A549 (cell line): ENCODE results near the gene TMC4. TPM values are rescaled to one million over a fixed set of nuclear protein-coding genes. Genes with fewer than 3 reads are reported as not detected.
"Not testable (repeated sequence)": the region's sequence is repeated elsewhere in the genome, so short reads cannot be mapped to it uniquely, and the experiment has no call there.

Experiments
- ATAC-seq, 2 experiments: fragments of 200-7000 bp in 1 of 2; fragments of >200 bp in 1 of 2; cut with Nextera tagmentation in 1 of 2; cut with Tn5 transposase in 1 of 2; 3 replicates each; pipeline versions ENCODE4 v1.8.0 to v1.9.1; 2018 to 2020; ENCODE audit warnings: mild to moderate bottlenecking in 1 of 2, moderate library complexity in 1 of 2
- CTCF ChIA-PET: fragments of 300-600 bp; sonication (Branson Sonifier 250); formaldehyde crosslinking; extraction: SDS; loops from one replicate; lab custom pipeline; 2021; ENCODE audit warnings: antibody characterized with exemption, inconsistent platforms; lab: Yijun Ruan, JAX
- POLR2A ChIA-PET: fragments of 350-600 bp; formaldehyde crosslinking; extraction: SDS; loops from one replicate; lab custom pipeline; 2021; ENCODE audit warnings: antibody characterized with exemption, inconsistent platforms; lab: Yijun Ruan, JAX
- DNase-seq, 2 experiments: peaks; one replicate each; pipeline versions ENCODE4 v3.0.0 to v3.0.0-alpha.2; 2011 to 2016; ENCODE audit warnings: low read depth in 1 of 2, low spot score in 1 of 2
- FAIRE-seq: peaks from 2 replicates; lab custom pipeline; 2011; peaks lifted over from hg19 to GRCh38; lab: Jason Lieb, UNC
- H3K27ac ChIP-seq, 2 experiments: fragments of >200 bp; sonication (Bioruptor Twin); formaldehyde crosslinking; 3 replicates each; pipeline ENCODE4 v1.5.1; 2016 to 2017
- H3K4me1 ChIP-seq: fragments of >200 bp; sonication (Bioruptor Twin); formaldehyde crosslinking; 3 replicates; pipeline ENCODE4 v1.6.1; 2016
- H3K4me2 ChIP-seq: fragments of >200 bp; sonication (Bioruptor Twin); formaldehyde crosslinking; 3 replicates; pipeline ENCODE4 v1.6.1; 2016
- H3K4me3 ChIP-seq: fragments of >200 bp; sonication (Bioruptor Twin); formaldehyde crosslinking; 3 replicates; pipeline ENCODE4 v1.5.1; 2016
- H3K9me3 ChIP-seq: fragments of >200 bp; sonication (Bioruptor Twin); formaldehyde crosslinking; 3 replicates; pipeline ENCODE4 v1.6.1; 2016
- CBX2 ChIP-seq: fragments of 200-600 bp; sonication (generic); IDR thresholded peaks from 2 replicates; pipeline ENCODE4 v1.6.1; 2016; ENCODE audit warnings: low read depth, mild to moderate bottlenecking, borderline replicate concordance
- CHD2 ChIP-seq: fragments of 150-350 bp; IDR thresholded peaks from 2 replicates; pipeline ENCODE4 v1.6.1; 2014; ENCODE audit warnings: low read length; ENCODE audit not compliant: partially characterized antibody
- CHD4 ChIP-seq: fragments of 200-600 bp; sonication (generic); IDR thresholded peaks from 2 replicates; pipeline ENCODE4 v1.6.1; 2016; ENCODE audit warnings: antibody characterized with exemption, mild to moderate bottlenecking, borderline replicate concordance
- EHF ChIP-seq: fragments of 250-450 bp; sonication (Bioruptor Pico); IDR thresholded peaks from 2 replicates; pipeline ENCODE4 v1.5.0; 2020; ENCODE audit warnings: mild to moderate bottlenecking
- EHMT2 ChIP-seq: fragments of 200-600 bp; sonication (generic); IDR thresholded peaks from 2 replicates; pipeline ENCODE4 v1.6.1; 2016; ENCODE audit warnings: antibody characterized with exemption, low read depth, mild to moderate bottlenecking, moderate library complexity
- ESRRA ChIP-seq: fragments of 150-350 bp; IDR thresholded peaks from 2 replicates; pipeline ENCODE4 v1.6.1; 2014; ENCODE audit warnings: mild to moderate bottlenecking, low read length, borderline replicate concordance
- FOSL2 ChIP-seq, 2 experiments: fragments of 450-650 bp in 1 of 2; fragments of >200 bp in 1 of 2; sonication (Bioruptor Twin) in 1 of 2; formaldehyde crosslinking; IDR thresholded peaks; 2 replicates each; pipeline versions ENCODE4 v1.5.0 to v1.6.1; 2016 to 2020; ENCODE audit warnings: mild to moderate bottlenecking in 1 of 2, moderate library complexity in 1 of 2
- HMGXB4 ChIP-seq: fragments of 250-450 bp; sonication (Bioruptor Pico); IDR thresholded peaks from 2 replicates; pipeline ENCODE4 v1.5.0; 2021; ENCODE audit warnings: mild to moderate bottlenecking, moderate library complexity, borderline replicate concordance
- HOXA7 ChIP-seq: fragments of 250-450 bp; sonication (Bioruptor Pico); IDR thresholded peaks from 2 replicates; pipeline ENCODE4 v1.5.0; 2020; ENCODE audit warnings: mild to moderate bottlenecking, moderate library complexity
- KDM1A ChIP-seq: fragments of 200-600 bp; sonication (generic); IDR thresholded peaks from 2 replicates; pipeline ENCODE4 v1.6.1; 2016; ENCODE audit warnings: low read depth, mild to moderate bottlenecking
- MAFK ChIP-seq: fragments of 450-650 bp; IDR thresholded peaks from 2 replicates; pipeline ENCODE4 v1.6.1; 2014; ENCODE audit not compliant: partially characterized antibody
- MAX ChIP-seq: IDR thresholded peaks from 2 replicates; pipeline ENCODE4 v1.6.1; 2012
- MAZ ChIP-seq: fragments of 150-350 bp; IDR thresholded peaks from 2 replicates; pipeline ENCODE4 v1.6.1; 2014; ENCODE audit warnings: antibody characterized with exemption, low read depth, low read length, borderline replicate concordance
- MYC ChIP-seq: IDR thresholded peaks from 2 replicates; pipeline ENCODE4 v1.6.1; 2012; ENCODE audit warnings: mild to moderate bottlenecking, inconsistent platforms, low read length, improper control_type of control experiment, borderline replicate concordance
- NPAS2 ChIP-seq: fragments of 250-450 bp; sonication (Bioruptor Pico); IDR thresholded peaks from 2 replicates; pipeline ENCODE4 v1.8.0; 2022; ENCODE audit warnings: mild to moderate bottlenecking, moderate library complexity, borderline replicate concordance
- NR3C1 ChIP-seq: fragments of >200 bp; sonication (Bioruptor Twin); formaldehyde crosslinking; IDR thresholded peaks from 3 replicates; pipeline ENCODE4 v1.6.1; 2017
- PBX3 ChIP-seq: IDR thresholded peaks from 2 replicates; pipeline ENCODE4 v1.6.1; 2012
- PHF8 ChIP-seq: fragments of 200-600 bp; sonication (generic); IDR thresholded peaks from 2 replicates; pipeline ENCODE4 v1.6.1; 2016; ENCODE audit warnings: low read depth, mild to moderate bottlenecking, antibody characterized with exemption, moderate library complexity, borderline replicate concordance
- POLR2A ChIP-seq: IDR thresholded peaks from 2 replicates; pipeline ENCODE4 v1.6.1; 2012; ENCODE audit warnings: mild to moderate bottlenecking, low read length
- POLR2AphosphoS2 ChIP-seq: conservative IDR thresholded peaks from 2 replicates; pipeline ENCODE4 v1.6.1; 2012; ENCODE audit warnings: low read length, improper control_type of control experiment, inconsistent platforms
- RARB ChIP-seq: fragments of 250-450 bp; sonication (Bioruptor Pico); IDR thresholded peaks from 2 replicates; pipeline ENCODE4 v1.8.0; 2021; ENCODE audit warnings: mild to moderate bottlenecking, moderate library complexity
- RNF2 ChIP-seq: fragments of 200-600 bp; sonication (generic); IDR thresholded peaks from 2 replicates; pipeline ENCODE4 v1.6.1; 2016; ENCODE audit warnings: low read depth, mild to moderate bottlenecking, antibody characterized with exemption, moderate library complexity, borderline replicate concordance
- SMC3 ChIP-seq: fragments of >200 bp; sonication (Bioruptor Twin); formaldehyde crosslinking; IDR thresholded peaks from 3 replicates; pipeline ENCODE4 v1.6.1; 2018; ENCODE audit warnings: inconsistent platforms
- TP53 ChIP-seq: fragments of 250-450 bp; sonication (Bioruptor Pico); IDR thresholded peaks from 2 replicates; pipeline ENCODE4 v1.5.0; 2021; ENCODE audit warnings: mild to moderate bottlenecking, moderate library complexity
- ZC3H11A ChIP-seq: fragments of 450-650 bp; IDR thresholded peaks from 2 replicates; pipeline ENCODE4 v1.6.1; 2014; ENCODE audit warnings: antibody characterized with exemption, mild to moderate bottlenecking
- ZFP36 ChIP-seq: fragments of 450-650 bp; IDR thresholded peaks from 2 replicates; pipeline ENCODE4 v1.6.1; 2014; ENCODE audit warnings: borderline replicate concordance; ENCODE audit not compliant: partially characterized antibody
- WGBS: methylation state at CpG from one replicate; pipeline ENCODE4 v1.1.6; 2017; ENCODE audit errors: missing lambda C conversion rate; 5-methylcytosine and 5-hydroxymethylcytosine counted together
- polyA plus RNA-seq, 4 experiments: library from polyadenylated mRNA; depleted of rRNA in 3 of 4; stranded (reverse); fragments of >200 nt; fragmentation: RNase III in 1 of 4; extraction: RNeasy Plus Mini Kit Qiagen cat#74134 plus additional on column Dnase treatment in 1 of 4; gene quantifications; 2 replicates in 3 of 4; 3 replicates in 1 of 4; pipeline ENCODE4 v1.2.3, GENCODE V29; 2011 to 2017

TMC4 gene
- polyA plus RNA-seq, 2 of the 4 experiments (the other 2 are of a cell fraction), result 0.84 to 0.85 TPM

- 92% methylated on average over 11 of the region's 11 CpGs for WGBS
- POLR2A ChIA-PET, result no interaction called here
These were observed 10.5 kb upstream of the TMC4 start for GRCh38 chr19:54183431-54183830.

GRCh38 chr19:54181894-54182293, 8.9 kb upstream of the TMC4 start:
- H3K4me3 ChIP-seq, H3K27ac ChIP-seq, ATAC-seq, POLR2A ChIA-PET, DNase-seq, FAIRE-seq, H3K4me1 ChIP-seq, H3K9me3 ChIP-seq, H3K4me2 ChIP-seq: not testable (repeated sequence)
- WGBS, result 87% methylated on average over 3 of the region's 3 CpGs
- CTCF ChIA-PET, result interaction anchor here (17.2 kb wide), 1 partner anchor 10 kb away, joined by 295 read pairs; the partner anchor contains the start of gene TMC4

More at GRCh38 chr19:54183431-54183830, 10.5 kb upstream of the TMC4 start:
- FAIRE-seq (no peak), ATAC-seq (no peak), DNase-seq (no peak)
- H3K4me2 ChIP-seq, result no peak overlapping the region
- H3K9me3 ChIP-seq, result no peaks in the 10 kb centered on the region
- no peak overlapping the region for H3K27ac ChIP-seq
- peaks cover 14% of the 10 kb centered on the region for H3K4me1 ChIP-seq
- CTCF ChIA-PET, result interaction anchor here (0.5 to 17.2 kb wide), 5 partner anchors 11 to 435 kb away, joined by 3 to 295 read pairs (median 3); partner anchors contain the start of gene TMC4
- H3K4me3 ChIP-seq, result no peak overlapping the region
- TF ChIP-seq MAZ (no peak), PBX3 (no peak), HOXA7 (CRISPR knock-in tag) (no peak), NR3C1 (no peak), ZFP36 (no peak), SMC3 (no peak), FOSL2 (IDR thresholded peaks at IDR 0.05) (no peak), FOSL2 (CRISPR knock-in tag; IDR thresholded peaks at IDR 0.05) (no peak), MAFK (no peak), ESRRA (no peak), POLR2AphosphoS2 (no peak), RARB (no peak), POLR2A (no peak), MYC (no peak), CHD2 (no peak), MAX (no peak), RNF2 (no peak), HMGXB4 (CRISPR knock-in tag) (no peak), ZC3H11A (no peak), NPAS2 (CRISPR knock-in tag) (no peak)

GRCh38 chr19:54180691-54181091, 7.7 kb upstream of the TMC4 start:
- POLR2A ChIA-PET, result interaction anchor here (3.3 kb wide), 1 partner anchor 9 kb away, joined by 19 read pairs; the partner anchor contains the start of genes MBOAT7 and TSEN34
- no peak overlapping the region for H3K4me3 ChIP-seq
- no peak overlapping the region for H3K27ac ChIP-seq
- TF ChIP-seq EHF (CRISPR knock-in tag), result no peak
- TF ChIP-seq TP53 (CRISPR knock-in tag), result no peak
- no peak for TF ChIP-seq KDM1A
- no peak for TF ChIP-seq ZFP36
- TF ChIP-seq MAX, result no peak
- no peak for TF ChIP-seq NR3C1
- TF ChIP-seq CHD4, result no peak
- TF ChIP-seq EHMT2, result no peak
- no peak for TF ChIP-seq PHF8
- TF ChIP-seq CBX2, result no peak
- no peak for TF ChIP-seq ZC3H11A
- H3K9me3 ChIP-seq, result no peaks in the 10 kb centered on the region
- WGBS, result 96% methylated on average over 31 of the region's 37 CpGs
- CTCF ChIA-PET, result interaction anchor here (1.2 to 17.2 kb wide), 3 partner anchors 8 to 11 kb away, joined by 4 to 295 read pairs (median 15); partner anchors contain the start of genes MBOAT7 and TMC4
- ATAC-seq (no peak), FAIRE-seq (no peak), DNase-seq (no peak)
- no peak overlapping the region for H3K4me2 ChIP-seq
- H3K4me1 ChIP-seq, result no peaks in the 10 kb centered on the region
